ENCODE measurements around the gene RPL10. TPM values are rescaled to one million over a fixed set of nuclear protein-coding genes. Genes with fewer than 3 reads are reported as not detected.

The RPL10 gene
- total RNA-seq, 1 donor from 2014 or later: 6,023 TPM

DNA sequence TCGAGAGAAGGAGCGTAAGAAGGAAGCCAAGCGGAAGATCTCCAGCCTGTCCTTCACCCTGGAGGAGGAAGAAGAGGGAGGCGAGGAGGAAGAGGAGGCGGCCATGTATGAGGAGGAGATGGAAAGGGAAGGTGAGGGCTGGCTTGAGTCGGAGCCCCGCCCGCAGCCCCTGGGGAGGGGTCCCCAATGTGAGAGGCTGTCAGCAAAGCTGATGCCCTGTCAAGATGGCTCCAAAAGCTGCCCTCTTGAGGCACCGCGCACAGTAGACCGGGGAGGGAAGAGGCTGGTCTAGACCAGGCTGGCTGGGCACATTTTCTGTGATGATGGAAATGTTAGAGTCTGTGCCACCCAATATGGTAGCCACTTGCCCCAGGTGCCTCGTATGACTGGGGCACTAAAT is 48.3 kb downstream of the RPL10 start:
- TF ChIP-seq, protein P1, sequence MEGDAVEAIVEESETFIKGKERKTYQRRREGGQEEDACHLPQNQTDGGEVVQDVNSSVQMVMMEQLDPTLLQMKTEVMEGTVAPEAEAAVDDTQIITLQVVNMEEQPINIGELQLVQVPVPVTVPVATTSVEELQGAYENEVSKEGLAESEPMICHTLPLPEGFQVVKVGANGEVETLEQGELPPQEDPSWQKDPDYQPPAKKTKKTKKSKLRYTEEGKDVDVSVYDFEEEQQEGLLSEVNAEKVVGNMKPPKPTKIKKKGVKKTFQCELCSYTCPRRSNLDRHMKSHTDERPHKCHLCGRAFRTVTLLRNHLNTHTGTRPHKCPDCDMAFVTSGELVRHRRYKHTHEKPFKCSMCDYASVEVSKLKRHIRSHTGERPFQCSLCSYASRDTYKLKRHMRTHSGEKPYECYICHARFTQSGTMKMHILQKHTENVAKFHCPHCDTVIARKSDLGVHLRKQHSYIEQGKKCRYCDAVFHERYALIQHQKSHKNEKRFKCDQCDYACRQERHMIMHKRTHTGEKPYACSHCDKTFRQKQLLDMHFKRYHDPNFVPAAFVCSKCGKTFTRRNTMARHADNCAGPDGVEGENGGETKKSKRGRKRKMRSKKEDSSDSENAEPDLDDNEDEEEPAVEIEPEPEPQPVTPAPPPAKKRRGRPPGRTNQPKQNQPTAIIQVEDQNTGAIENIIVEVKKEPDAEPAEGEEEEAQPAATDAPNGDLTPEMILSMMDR (IDR thresholded peaks at IDR 0.05; ENCODE audit: insufficient read depth, low read length, severe bottlenecking): no peak
- Histone ChIP-seq H3K27me3 (ENCODE audit: control insufficient read depth, insufficient read depth, low read length) (no peaks in the 10 kb centered on the region), H3K36me3 (ENCODE audit: control insufficient read depth, insufficient read depth, low read length) (peaks cover 21% of the 10 kb centered on the region), H3K4me3 (ENCODE audit: low read depth, low read length) (no peak overlapping the region)
- FAIRE-seq: no peak
- DNase-seq (ENCODE audit: low read depth): no peak

DNA sequence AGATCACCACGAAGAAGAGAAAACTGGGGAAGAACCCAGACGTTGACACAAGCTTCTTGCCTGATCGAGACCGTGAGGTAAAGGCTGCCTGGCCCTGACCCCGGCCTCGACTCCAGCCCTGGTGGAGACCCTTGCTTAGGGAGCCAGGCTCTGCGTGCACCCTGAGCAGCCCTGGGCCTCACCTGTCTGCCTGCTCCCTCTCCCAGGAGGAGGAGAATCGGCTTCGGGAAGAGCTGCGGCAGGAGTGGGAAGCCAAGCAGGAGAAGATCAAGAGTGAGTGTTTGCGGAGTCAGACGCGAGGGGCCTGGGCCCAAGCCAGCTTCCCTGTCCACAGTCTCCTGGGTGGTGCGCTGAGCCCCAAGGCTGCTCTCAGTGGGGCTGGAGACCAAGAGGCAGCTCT is 50.3 kb downstream of the RPL10 start:
- FAIRE-seq: no peak
- Histone ChIP-seq H3K36me3 (ENCODE audit: control insufficient read depth, insufficient read depth, low read length) (peaks cover 16% of the 10 kb centered on the region), H3K27me3 (ENCODE audit: control insufficient read depth, insufficient read depth, low read length) (no peaks in the 10 kb centered on the region), H3K4me3 (ENCODE audit: low read depth, low read length) (no peak overlapping the region)
- TF ChIP-seq, protein P1 (IDR thresholded peaks at IDR 0.05; ENCODE audit: insufficient read depth, low read length, severe bottlenecking): no peak
- DNase-seq (ENCODE audit: low read depth): no peak

DNA sequence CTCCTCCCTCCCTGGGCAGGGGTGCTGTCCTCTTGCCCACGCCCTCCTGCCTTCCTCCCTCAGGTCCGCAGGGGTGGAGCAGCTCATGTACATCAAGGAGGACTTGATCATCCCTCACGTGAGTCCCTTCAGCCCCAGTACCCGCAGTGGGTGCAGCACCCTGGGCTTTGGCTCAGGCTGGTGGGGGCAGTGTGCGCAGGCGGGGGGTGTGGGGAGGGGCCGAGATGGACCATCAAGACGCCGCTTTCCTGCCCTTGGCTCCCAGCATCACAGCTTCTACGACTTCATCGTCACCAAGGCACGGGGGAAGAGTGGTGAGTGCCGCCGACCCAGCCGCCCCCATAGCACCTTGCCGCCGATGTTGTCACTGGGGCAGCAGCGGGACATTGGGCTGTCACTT is 51.4 kb downstream of the RPL10 start:
- TF ChIP-seq, protein P1 (IDR thresholded peaks at IDR 0.05; ENCODE audit: insufficient read depth, low read length, severe bottlenecking): no peak
- FAIRE-seq: no peak
- Histone ChIP-seq H3K27me3 (ENCODE audit: control insufficient read depth, insufficient read depth, low read length) (no peaks in the 10 kb centered on the region), H3K4me3 (ENCODE audit: low read depth, low read length) (no peak overlapping the region), H3K36me3 (ENCODE audit: control insufficient read depth, insufficient read depth, low read length) (peaks cover 16% of the 10 kb centered on the region)
- no peak for DNase-seq (ENCODE audit: low read depth)

DNA sequence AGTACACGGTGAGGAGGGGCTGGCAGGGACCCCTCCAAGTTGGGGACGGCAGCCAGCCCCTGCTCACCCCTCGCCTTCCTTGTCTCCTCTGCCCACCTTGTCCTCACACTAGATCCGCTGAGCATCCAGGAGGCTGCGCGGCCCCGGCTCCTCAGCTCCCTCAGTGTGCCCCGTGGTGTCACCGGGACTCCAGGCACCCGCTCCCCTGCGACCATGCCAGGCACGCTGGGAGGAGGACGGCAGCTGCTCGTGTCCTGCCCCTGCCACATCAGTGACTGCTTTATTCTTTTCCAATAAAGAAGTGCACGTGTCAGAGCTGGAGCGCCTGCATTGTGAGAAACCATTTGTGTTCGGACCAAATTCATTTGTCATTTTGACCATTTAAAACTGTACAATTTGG is 52.1 kb downstream of the RPL10 start:
- Histone ChIP-seq H3K27me3 (ENCODE audit: control insufficient read depth, insufficient read depth, low read length) (no peaks in the 10 kb centered on the region), H3K36me3 (ENCODE audit: control insufficient read depth, insufficient read depth, low read length) (peaks cover 16% of the 10 kb centered on the region)
- TF ChIP-seq, protein P1 (IDR thresholded peaks at IDR 0.05; ENCODE audit: insufficient read depth, low read length, severe bottlenecking): no peak

More for the DNA sequence above, 52.1 kb downstream of the RPL10 start:
- FAIRE-seq: no peak
- no peak overlapping the region for H3K4me3 ChIP-seq (ENCODE audit: low read depth, low read length)
- no peak for DNase-seq (ENCODE audit: low read depth)

Other genes with a start within 250 kb of the RPL10 start
- not detected in 2 replicates for gene OPN1MW, start 215.8 kb upstream of the RPL10 start, total RNA-seq
- not detected in 2 replicates for gene OPN1MW2, start 178.6 kb upstream of the RPL10 start, total RNA-seq
- not detected in 2 replicates for gene OPN1MW3, start 140.8 kb upstream of the RPL10 start, total RNA-seq
- gene TEX28, start 103.3 kb upstream of the RPL10 start, total RNA-seq: not detected in 2 replicates
- gene TKTL1, start 102.6 kb upstream of the RPL10 start, total RNA-seq: not detected in 2 replicates
- gene FLNA, start 23.7 kb upstream of the RPL10 start, total RNA-seq: 676 and 858 TPM in 2 replicates
- gene EMD, start 19.1 kb upstream of the RPL10 start, total RNA-seq: 16.1 and 27.3 TPM in 2 replicates
- gene DNASE1L1, start 10.9 kb downstream of the RPL10 start, total RNA-seq: 38.7 and 70.7 TPM in 2 replicates
- 20.6 and 22.4 TPM in 2 replicates for gene TAFAZZIN, start 13.2 kb downstream of the RPL10 start, total RNA-seq
- 44.0 and 51.7 TPM in 2 replicates for gene ATP6AP1, start 30.3 kb downstream of the RPL10 start, total RNA-seq
- 87.2 and 98.5 TPM in 2 replicates for gene GDI1, start 38.8 kb downstream of the RPL10 start, total RNA-seq
- gene FAM50A, start 45.8 kb downstream of the RPL10 start, total RNA-seq: 88.5 and 90.4 TPM in 2 replicates
- 6.1 and 8.7 TPM in 2 replicates for gene PLXNA3, start 59.9 kb downstream of the RPL10 start, total RNA-seq
- 7.2 and 14.7 TPM in 2 replicates for gene LAGE3, start 80.9 kb downstream of the RPL10 start, total RNA-seq
- gene UBL4A, start 88.2 kb downstream of the RPL10 start, total RNA-seq: 36.6 and 59.2 TPM in 2 replicates
- 7.4 and 13.4 TPM in 2 replicates for gene SLC10A3, start 92.3 kb downstream of the RPL10 start, total RNA-seq
- 33.2 and 36.6 TPM in 2 replicates for gene FAM3A, start 117.9 kb downstream of the RPL10 start, total RNA-seq
- gene G6PD, start 148.5 kb downstream of the RPL10 start, total RNA-seq: 17.4 and 20.0 TPM in 2 replicates
- gene IKBKG, start 149.2 kb downstream of the RPL10 start, total RNA-seq: 8.4 and 10.3 TPM in 2 replicates
- gene CTAG1A, start 186.8 kb downstream of the RPL10 start, total RNA-seq: not detected in 2 replicates
- gene CTAG1B, start 220.9 kb downstream of the RPL10 start, total RNA-seq: not detected in 2 replicates

Measured in bronchial epithelial cell (primary cell).